H9 (cell line): ENCODE results near the gene CHRNA10. TPM values are rescaled to one million over a fixed set of nuclear protein-coding genes. Genes with fewer than 3 reads are reported as not detected.

Source experiments
- DNase-seq: peaks from one replicate; pipeline ENCODE4 v3.0.0-alpha.2; 2017
- H2AFZ ChIP-seq: one replicate; pipeline ENCODE4 v1.6.1; 2013; ENCODE audit warnings: mild to moderate bottlenecking, low read length, control low read depth, moderate library complexity
- H2AK5ac ChIP-seq: 2 replicates; pipeline ENCODE4 v1.6.1; 2013; ENCODE audit warnings: low read length, control low read depth, mixed read lengths; ENCODE audit not compliant: insufficient read length
- H2BK120ac ChIP-seq: one replicate; pipeline ENCODE4 v1.6.1; 2013; ENCODE audit warnings: low read depth, mild to moderate bottlenecking, low read length, control low read depth, inconsistent platforms; ENCODE audit not compliant: poor library complexity, severe bottlenecking
- H2BK12ac ChIP-seq: 2 replicates; pipeline ENCODE4 v1.6.1; 2013; ENCODE audit warnings: low read length, control low read depth, mixed read lengths, low read depth; ENCODE audit not compliant: insufficient read length
- H2BK15ac ChIP-seq: 2 replicates; pipeline ENCODE4 v1.6.1; 2013; ENCODE audit warnings: low read depth, low read length, control low read depth
- H2BK20ac ChIP-seq: one replicate; pipeline ENCODE4 v1.6.1; 2013; ENCODE audit warnings: low read depth, mild to moderate bottlenecking, low read length, control low read depth, inconsistent platforms; ENCODE audit not compliant: poor library complexity, severe bottlenecking
- H2BK5ac ChIP-seq: 2 replicates; pipeline ENCODE4 v1.6.1; 2013; ENCODE audit warnings: low read length, control low read depth, mixed read lengths; ENCODE audit not compliant: insufficient read length
- H3K14ac ChIP-seq: 2 replicates; pipeline ENCODE4 v1.6.1; 2013; ENCODE audit warnings: low read length, control low read depth; ENCODE audit not compliant: insufficient read depth
- H3K18ac ChIP-seq: 2 replicates; pipeline ENCODE4 v1.6.1; 2013; ENCODE audit warnings: low read depth, mild to moderate bottlenecking, mixed read lengths, low read length, control low read depth; ENCODE audit not compliant: insufficient read length
- H3K23ac ChIP-seq: 2 replicates; pipeline ENCODE4 v1.6.1; 2013; ENCODE audit warnings: low read length, control low read depth, mixed read lengths, low read depth; ENCODE audit not compliant: insufficient read length
- H3K23me2 ChIP-seq: 2 replicates; pipeline ENCODE4 v1.6.1; 2013; ENCODE audit warnings: low read depth, mild to moderate bottlenecking, mixed read lengths, low read length, control low read depth; ENCODE audit not compliant: insufficient read length, poor library complexity, severe bottlenecking
- H3K27ac ChIP-seq: 2 replicates; pipeline ENCODE4 v1.5.1; 2013; ENCODE audit warnings: low read length, control low read depth, mixed read lengths, low read depth; ENCODE audit not compliant: insufficient read length
- H3K27me3 ChIP-seq: 2 replicates; pipeline ENCODE4 v1.6.1; 2013; ENCODE audit warnings: low read length, control low read depth, inconsistent platforms; ENCODE audit not compliant: insufficient read depth
- H3K4ac ChIP-seq: 2 replicates; pipeline ENCODE4 v1.6.1; 2013; ENCODE audit warnings: low read depth, mild to moderate bottlenecking, control low read depth, inconsistent platforms, low read length, moderate library complexity
- H3K4me1 ChIP-seq: 2 replicates; pipeline ENCODE4 v1.6.1; 2013; ENCODE audit warnings: low read length, control low read depth, inconsistent platforms; ENCODE audit not compliant: insufficient read depth
- H3K4me2 ChIP-seq: 2 replicates; pipeline ENCODE4 v1.6.1; 2013; ENCODE audit warnings: low read length, control low read depth, mixed read lengths; ENCODE audit not compliant: insufficient read length, insufficient read depth
- H3K56ac ChIP-seq: 2 replicates; pipeline ENCODE4 v1.6.1; 2013; ENCODE audit warnings: low read depth, mild to moderate bottlenecking, mixed read lengths, low read length, control low read depth; ENCODE audit not compliant: insufficient read length
- H3K79me1 ChIP-seq: 2 replicates; pipeline ENCODE4 v1.6.1; 2013; ENCODE audit warnings: low read depth, mild to moderate bottlenecking, moderate library complexity, low read length, control low read depth, inconsistent platforms; ENCODE audit not compliant: insufficient read depth, poor library complexity, severe bottlenecking
- H3K79me2 ChIP-seq: 2 replicates; pipeline ENCODE4 v1.6.1; 2013; ENCODE audit warnings: low read length, control low read depth, inconsistent platforms; ENCODE audit not compliant: insufficient read depth
- H3K9ac ChIP-seq: 2 replicates; pipeline ENCODE4 v1.6.1; 2013; ENCODE audit warnings: low read length, control low read depth, mixed read lengths; ENCODE audit not compliant: insufficient read length; ENCODE audit errors: extremely low read depth
- H3K9me3 ChIP-seq: one replicate; pipeline ENCODE4 v1.6.1; 2013; ENCODE audit warnings: low read depth, low read length, inconsistent platforms; ENCODE audit not compliant: control insufficient read depth
- H3T11ph ChIP-seq: one replicate; pipeline ENCODE4 v1.6.1; 2013; ENCODE audit warnings: mild to moderate bottlenecking, low read length, control low read depth, inconsistent platforms
- H4K20me1 ChIP-seq: one replicate; pipeline ENCODE4 v1.6.1; 2013; ENCODE audit not compliant: control insufficient read depth, insufficient read length, insufficient read depth
- H4K5ac ChIP-seq: 2 replicates; pipeline ENCODE4 v1.6.1; 2013; ENCODE audit warnings: low read depth, mild to moderate bottlenecking, mixed read lengths, low read length, control low read depth; ENCODE audit not compliant: insufficient read length
- H4K8ac ChIP-seq: replicated peaks from 2 replicates; pipeline ENCODE4 v1.6.1; 2013; ENCODE audit warnings: low read length, control low read depth, mixed read lengths, low read depth; ENCODE audit not compliant: insufficient read length
- H4K91ac ChIP-seq: 2 replicates; pipeline ENCODE4 v1.6.1; 2013; ENCODE audit warnings: low read depth, mild to moderate bottlenecking, moderate library complexity, mixed read lengths, low read length, control low read depth; ENCODE audit not compliant: insufficient read length
- H3K27ac Mint-ChIP-seq, 3 experiments: 2 replicates in 2 of 3; 3 replicates in 1 of 3; pipeline ENCODE4 v1.8.0; 2020 to 2021; ENCODE audit warnings: mixed read lengths in 3 of 3, mild to moderate bottlenecking in 1 of 3, moderate library complexity in 1 of 3
- H3K27me3 Mint-ChIP-seq: 2 replicates; pipeline ENCODE4 v1.8.0; 2021; ENCODE audit warnings: low read depth, mild to moderate bottlenecking, moderate library complexity, mixed read lengths
- H3K36me3 Mint-ChIP-seq, 3 experiments: 2 replicates in 2 of 3; 3 replicates in 1 of 3; pipeline ENCODE4 v1.8.0; 2020 to 2021; ENCODE audit warnings: low read depth in 3 of 3, mixed read lengths in 3 of 3; ENCODE audit not compliant: insufficient read depth in 1 of 3
- H3K4me1 Mint-ChIP-seq, 2 experiments: 2 replicates each; pipeline ENCODE4 v1.8.0; 2020; ENCODE audit warnings: mixed read lengths in 2 of 2
- H3K4me3 Mint-ChIP-seq, 2 experiments: 2 replicates in 1 of 2; 3 replicates in 1 of 2; pipeline ENCODE4 v1.8.0; 2020 to 2021; ENCODE audit warnings: mild to moderate bottlenecking in 2 of 2, mixed read lengths in 2 of 2, moderate library complexity in 1 of 2
- H3K9me3 Mint-ChIP-seq, 2 experiments: 2 replicates in 1 of 2; 3 replicates in 1 of 2; pipeline ENCODE4 v1.8.0; 2020; ENCODE audit warnings: mild to moderate bottlenecking in 2 of 2, mixed read lengths in 2 of 2, moderate library complexity in 1 of 2
- CTCF ChIP-seq: fragments of 200-600 bp; sonication (generic); conservative IDR thresholded peaks from 3 replicates; pipeline ENCODE4 v1.8.0; 2021; ENCODE audit warnings: antibody characterized with exemption, mild to moderate bottlenecking
- WGBS: extraction: QIAGEN DNeasy Blood & Tissue Kit; methylation state at CpG from one replicate; pipeline ENCODE4 v1.1.7; 2013; ENCODE audit warnings: missing lambda C conversion rate, low lambda C conversion rate, mixed read lengths; ENCODE audit not compliant: insufficient read length; ENCODE audit errors: extremely low coverage; 5-methylcytosine and 5-hydroxymethylcytosine counted together
- total RNA-seq: library from RNA; stranded (reverse); gene quantifications from 2 replicates; pipeline ENCODE4 v1.2.1, GENCODE V29; 2021

Gene CHRNA10
- total RNA-seq, 1 experiment from 2014 or later: 2.4 TPM

- H3K23me2 ChIP-seq: no peaks in the 10 kb centered on the region
- no peaks in the 10 kb centered on the region for H3K9me3 ChIP-seq
- Mint-ChIP-seq H3K9me3 (no peaks in the 10 kb centered on the region), H3K36me3 (peaks cover 31 to 65% (median 47%) of the 10 kb centered on the region in 3 experiments), H3K27me3 (no peaks in the 10 kb centered on the region), H3K27ac (no peak overlapping the region), H3K4me1 (peaks cover 0 to 9% of the 10 kb centered on the region in 2 experiments; a peak in 2 of 4 replicates), H3K4me3 (no peak overlapping the region)
- H3K79me2 ChIP-seq: no peaks in the 10 kb centered on the region
- H2BK20ac ChIP-seq: no peak overlapping the region
- no peak overlapping the region for H3K14ac ChIP-seq
- H3K27ac ChIP-seq: no peak overlapping the region
- TF ChIP-seq CTCF: no peak
- no peaks in the 10 kb centered on the region for H3K4me1 ChIP-seq
- no peak for DNase-seq
- no peak overlapping the region for H2BK12ac ChIP-seq
- H3K18ac ChIP-seq: no peak overlapping the region
- H3K9ac ChIP-seq: no peak overlapping the region
- no peak overlapping the region for H4K8ac ChIP-seq
- no CpG with 5 or more reads among the region's 1 CpG for WGBS
- no peak overlapping the region for H2AFZ ChIP-seq
- H3K56ac ChIP-seq: no peak overlapping the region
- H3K4me2 ChIP-seq: no peak overlapping the region
- H4K5ac ChIP-seq: no peak overlapping the region
- H3K27me3 ChIP-seq: no peaks in the 10 kb centered on the region
- no peak overlapping the region for H3T11ph ChIP-seq
- no peaks in the 10 kb centered on the region for H4K20me1 ChIP-seq
- H3K79me1 ChIP-seq: no peaks in the 10 kb centered on the region
- H2AK5ac ChIP-seq: no peak overlapping the region
- H4K91ac ChIP-seq: no peak overlapping the region
- H2BK5ac ChIP-seq: no peak overlapping the region
- H3K23ac ChIP-seq: no peak overlapping the region
- H3K4ac ChIP-seq: no peak overlapping the region
- no peak overlapping the region for H2BK120ac ChIP-seq
- H2BK15ac ChIP-seq: no peak overlapping the region
Observed at GRCh38 chr11:3674189-3674588, 3.0 kb upstream of the CHRNA10 start.
